ENCODE data around the gene GALNT2. TPM values are rescaled to one million over a fixed set of nuclear protein-coding genes. Genes with fewer than 3 reads are reported as not detected.

The GALNT2 gene
- total and polyA plus RNA-seq, 2 of the 4 experiments (the other 2 are of a cell fraction): 50.4 to 189 TPM

DNA sequence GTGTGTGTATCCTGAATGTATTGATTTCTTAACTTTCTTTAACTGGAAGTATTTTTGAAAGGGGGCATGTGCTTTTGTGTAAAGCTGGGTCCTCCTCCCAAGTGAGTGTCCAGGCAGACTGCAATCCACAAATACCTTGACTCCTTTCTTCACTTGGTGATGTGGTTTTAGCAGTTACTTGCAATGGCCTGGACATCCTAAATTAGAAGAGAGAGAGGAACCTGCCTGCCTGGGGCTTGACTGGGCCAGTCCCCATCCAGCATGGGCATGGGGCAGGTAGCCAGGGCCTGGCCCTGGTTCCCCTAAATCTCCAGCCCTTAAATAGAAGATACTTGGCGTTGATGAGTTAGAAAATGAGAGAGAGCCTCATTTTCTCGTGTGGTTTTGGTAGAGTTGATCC is 199.4 kb downstream of the GALNT2 start:
- no peaks in the 10 kb centered on the region for H3K9me1 ChIP-seq (ENCODE audit: insufficient read depth, low read length)
- no peaks in the 10 kb centered on the region for H4K20me1 ChIP-seq (ENCODE audit: insufficient read depth, low read length)
- no peaks in the 10 kb centered on the region for H3K9me3 ChIP-seq (ENCODE audit: control insufficient read depth, insufficient read depth, low read length)
- peaks cover 54% of the 10 kb centered on the region for H3K36me3 ChIP-seq (ENCODE audit: control insufficient read depth, insufficient read depth, low read length)
- H2AK9ac ChIP-seq (replicated peaks; ENCODE audit: low read depth, low read length, poor library complexity): no peak overlapping the region
- H4K5ac ChIP-seq (ENCODE audit: low read depth, low read length): no peak overlapping the region
- no peak overlapping the region for H4K8ac ChIP-seq (ENCODE audit: low read depth in 2 of 2, low read length in 2 of 2)
- H3K18ac ChIP-seq (ENCODE audit: low read depth, low read length): no peak overlapping the region
- dilution Hi-C loops (cut with HindIII; ENCODE audit: low sequenced_read_pairs, unreplicated experiment) (no loop called here), in situ Hi-C loops (cut with MboI; ENCODE audit: low sequenced_read_pairs) (no loop called here), intact Hi-C loops (cut with micrococcal nuclease) (loop anchor here (10.0 kb wide), 1 partner anchor 292 kb away; no protein-coding TSS in a partner anchor)
- ChIA-PET CTCF (no interaction called here), POLR2A (ENCODE audit: unreplicated experiment) (no interaction called here)
- no peak overlapping the region for H2AFZ ChIP-seq (replicated peaks; ENCODE audit: low read length, poor library complexity)
- H3K79me1 ChIP-seq (ENCODE audit: low read depth in 1 of 2, low read length in 2 of 2): 0 out of 4 replicates have a peak, but pooled peaks cover 5% of the 10 kb centered on the region in 2 experiments
- peaks cover 3% of the 10 kb centered on the region; the same call in 1 of the 2 replicates for H3K4me1 ChIP-seq (ENCODE audit: control insufficient read depth, insufficient read depth, low read length)
- H2BK20ac ChIP-seq (ENCODE audit: low read depth, low read length): no peak overlapping the region
- no peak overlapping the region for H3K4me3 ChIP-seq (ENCODE audit: insufficient read depth, low read depth, low read length)
- H2BK15ac ChIP-seq (ENCODE audit: low read depth, low read length): no peak overlapping the region
- no peak overlapping the region for H2AK5ac ChIP-seq (ENCODE audit: low read depth, low read length)
- no peaks in the 10 kb centered on the region for H3K27me3 ChIP-seq (ENCODE audit: control insufficient read depth, insufficient read depth, low read length)
- WGBS, 2 experiments (ENCODE audit: extremely low coverage in 2 of 2, insufficient read length in 1 of 2): no CpG with 5 or more reads among the region's 2 CpGs
- H3K4me2 ChIP-seq (ENCODE audit: low read depth, low read length): no peak overlapping the region
- no peak for TF ChIP-seq CEBPB (IDR thresholded peaks at IDR 0.05; ENCODE audit: low read depth, low read length)
- no peak for TF ChIP-seq RAD21 (IDR thresholded peaks at IDR 0.05; ENCODE audit: low read length)
- no peak for TF ChIP-seq MXI1 (IDR thresholded peaks at IDR 0.05; ENCODE audit: borderline replicate concordance, low read depth, low read length)
- no peak for TF ChIP-seq ELK1 (IDR thresholded peaks at IDR 0.05; ENCODE audit: borderline replicate concordance, low read depth, low read length)
- no peak for TF ChIP-seq FOS (IDR thresholded peaks at IDR 0.05; ENCODE audit: low read depth, low read length)
- H2BK5ac ChIP-seq (ENCODE audit: low read depth, low read length, poor library complexity, severe bottlenecking): no peak overlapping the region
- H2BK120ac ChIP-seq (ENCODE audit: low read depth, low read length): no peak overlapping the region
- no peak for ATAC-seq (ENCODE audit: low read depth)
- H3K9ac ChIP-seq (ENCODE audit: low read depth, low read length): no peak overlapping the region
- no peak overlapping the region for H4K91ac ChIP-seq (ENCODE audit: insufficient read depth, low read depth, low read length)
- no peak overlapping the region for H3K14ac ChIP-seq (replicated peaks; ENCODE audit: low read depth, low read length)
- H3K23ac ChIP-seq (ENCODE audit: low read depth, low read length): no peak overlapping the region
- H3K27ac ChIP-seq (ENCODE audit: insufficient read depth, low read length): no peak overlapping the region
- no peak for DNase-seq
- no TSS peak for BruUV-seq (replicated peaks)
- H3K56ac ChIP-seq (ENCODE audit: extremely low read depth, insufficient read depth, low read length): no peak overlapping the region
- H3K4ac ChIP-seq (ENCODE audit: low read depth, low read length): no peak overlapping the region

Measured in IMR-90 (cell line).